NCI-H1092 (cell line): Measurements from ENCODE around the gene FEV.

Source experiments
- DNase-seq: peaks from one replicate; lab custom pipeline; 2025; lab: John Stamatoyannopoulos, UW

Gene FEV

DNA sequence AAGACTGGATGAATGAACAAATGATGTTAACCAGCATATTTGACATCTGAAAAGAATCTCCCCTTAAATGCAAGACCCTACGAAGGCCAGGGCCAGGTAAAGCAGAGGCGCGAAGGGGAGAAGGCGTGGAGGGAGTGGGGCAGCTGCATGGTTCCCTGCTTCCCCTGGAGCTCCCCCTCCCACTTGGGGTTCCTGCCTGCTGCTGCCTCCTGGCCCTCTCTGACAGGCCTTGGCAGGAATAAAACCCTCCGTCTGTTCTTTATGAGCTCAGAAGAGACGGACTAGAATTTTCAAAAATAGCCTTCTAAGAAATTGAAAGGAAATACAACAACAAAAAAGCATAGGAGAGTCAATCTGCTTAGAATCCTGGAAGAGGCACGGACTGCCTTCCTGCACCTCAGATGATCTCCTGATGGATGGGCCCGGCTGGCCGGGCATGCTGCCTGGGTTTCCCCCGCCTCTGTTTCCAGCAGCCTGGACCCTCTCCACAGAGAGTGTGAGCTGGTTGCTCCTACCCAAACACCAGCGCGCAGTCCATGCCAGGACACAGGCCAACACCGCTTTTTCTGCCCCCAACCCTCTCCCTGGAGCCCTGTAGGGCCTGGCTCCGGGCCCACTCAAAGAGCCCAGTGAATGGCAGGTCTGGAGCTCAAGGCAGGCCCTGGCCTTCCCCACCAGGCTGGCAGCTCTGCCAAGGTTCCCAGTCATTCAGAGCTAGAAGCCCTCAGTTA, 32.4 kb upstream of the FEV start:
- DNase-seq, result peak; percentile 48

- DNase-seq, result no peak
These were observed 31.7 kb upstream of the FEV start for GRCh38 chr2:219016721-219017120.

DNA sequence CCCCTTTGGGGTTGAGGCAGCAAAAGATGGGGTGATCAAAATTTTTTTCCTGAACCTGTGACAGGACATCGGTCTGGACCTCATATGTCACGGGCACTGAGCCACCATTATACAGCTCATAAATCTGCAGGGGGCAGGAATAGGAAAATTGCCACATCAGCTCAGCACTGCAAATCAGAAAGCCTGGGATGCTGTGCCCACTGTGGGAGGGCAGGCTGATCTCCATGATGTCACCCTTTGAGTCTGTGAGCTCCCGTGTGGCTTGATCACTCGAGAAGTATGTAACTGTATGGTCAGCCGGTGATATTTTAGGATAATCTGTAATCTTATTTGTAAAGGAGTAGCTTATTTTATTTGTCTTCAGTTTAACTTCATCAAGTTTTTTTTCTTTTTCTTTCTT, 25.9 kb upstream of the FEV start:
- no peak for DNase-seq

GRCh38 chr2:219010162-219010756, 25.3 kb upstream of the FEV start:
- no peak for DNase-seq

DNA sequence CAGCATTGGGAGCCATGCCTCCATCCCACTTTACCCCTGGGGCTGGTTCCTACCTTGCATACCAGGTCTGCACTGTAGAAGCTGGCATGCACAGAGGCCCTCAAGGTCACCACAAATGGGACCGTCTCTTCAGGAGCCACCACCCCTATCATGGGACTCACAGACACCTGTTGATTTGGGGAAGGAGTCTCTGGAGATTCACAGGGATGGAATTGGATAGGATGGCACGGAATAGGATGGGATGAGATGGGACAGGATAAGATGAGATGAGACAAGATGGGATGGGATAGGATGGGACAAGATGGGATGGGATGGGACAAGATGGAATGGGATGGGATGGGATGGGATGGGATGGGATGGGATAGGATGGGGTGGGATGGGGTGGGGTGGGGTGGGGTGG, 24.3 kb upstream of the FEV start:
- no peak for DNase-seq

DNA sequence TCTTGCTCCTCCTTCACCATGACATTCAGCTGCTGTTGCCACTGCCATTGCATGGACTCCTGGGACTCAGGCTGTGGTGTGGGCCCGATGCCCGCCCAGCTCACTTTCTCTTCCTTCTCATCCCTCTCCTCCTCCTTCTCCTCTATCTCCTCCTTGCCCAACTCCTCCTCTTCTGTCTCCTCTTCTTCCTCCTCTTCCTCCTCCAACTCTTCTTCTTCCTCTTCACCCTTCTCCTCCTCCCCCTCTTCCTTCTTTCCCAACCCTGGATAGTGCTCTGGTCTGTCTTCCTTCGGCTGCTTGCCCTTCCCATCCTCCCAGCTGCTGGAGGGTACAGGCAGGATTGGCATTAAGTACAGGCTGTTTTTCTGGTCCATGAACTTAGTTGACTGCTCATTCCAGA, 19.0 kb upstream of the FEV start:
- DNase-seq, result no peak

- no peak for DNase-seq
These were observed 18.3 kb upstream of the FEV start for GRCh38 chr2:219003267-219003634.

DNA sequence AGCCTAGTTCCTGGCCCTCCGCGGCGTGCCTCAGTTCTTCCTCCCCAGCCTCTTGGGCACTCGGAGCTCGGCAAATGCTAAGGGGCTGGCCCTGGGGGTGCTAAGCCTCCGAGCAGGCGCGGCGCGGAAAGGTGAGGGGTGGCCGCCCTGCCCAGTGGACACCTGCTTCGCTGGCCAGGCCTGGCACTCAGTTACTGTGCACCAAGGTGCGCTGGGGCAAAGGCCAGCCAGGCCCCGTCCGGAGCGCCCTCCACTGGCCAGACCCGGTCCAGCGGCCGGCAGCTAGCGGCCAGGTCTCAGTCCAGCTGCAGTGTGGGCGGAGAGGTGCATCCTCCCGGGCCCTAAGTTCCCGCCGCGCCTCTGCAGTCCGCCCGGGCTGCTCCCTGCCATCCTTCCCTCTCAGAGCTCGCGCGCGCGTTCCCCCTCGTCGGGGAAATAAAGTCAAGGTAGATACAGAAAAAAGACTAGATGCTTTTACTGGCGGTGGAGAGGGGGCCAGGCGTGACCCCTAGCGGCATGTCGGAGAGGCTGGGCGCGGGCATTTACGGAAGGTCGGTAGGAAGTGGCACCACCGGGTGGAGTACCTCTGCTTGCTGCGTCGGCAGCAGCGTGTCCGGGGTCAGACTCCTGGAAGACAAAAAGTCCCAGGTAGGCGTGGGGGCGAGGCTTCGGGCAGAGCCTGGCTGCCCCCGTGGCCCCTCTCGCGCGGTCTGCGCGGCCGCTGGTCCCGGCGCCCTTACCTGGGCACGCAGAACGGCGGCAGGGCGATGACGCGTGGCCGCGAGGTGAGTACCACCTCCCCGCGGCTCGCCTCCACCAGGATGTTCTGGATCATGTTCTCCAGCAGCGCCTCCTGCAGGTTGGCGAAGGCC, 17.6 kb upstream of the FEV start:
- DNase-seq, result peak; percentile 62

- DNase-seq, result peak; percentile 95
These were observed 16.8 kb upstream of the FEV start for GRCh38 chr2:219001577-219002394.

DNA sequence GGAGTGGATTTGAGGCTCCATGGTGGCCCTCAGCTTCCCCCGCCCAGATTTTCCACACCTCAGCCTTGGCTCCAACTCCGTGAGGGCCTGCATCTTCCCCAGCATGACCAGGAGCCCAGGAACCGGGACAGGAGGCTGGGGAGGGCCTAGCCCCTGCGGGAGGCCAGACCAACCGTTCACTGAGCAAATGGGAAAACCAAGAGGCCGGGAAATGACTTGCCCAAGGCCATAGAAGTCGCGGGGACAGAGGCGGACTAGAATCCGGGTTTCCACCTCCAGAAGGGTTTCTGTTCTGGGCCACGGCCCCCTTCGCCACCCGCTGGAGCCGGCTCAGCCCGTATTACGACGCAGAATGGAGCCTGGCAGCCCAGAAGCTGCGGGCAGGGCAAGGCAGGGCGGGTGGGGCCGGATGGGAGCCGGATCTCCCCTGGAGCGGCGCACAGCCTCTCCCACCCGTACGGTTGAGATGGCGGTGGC, 16.2 kb upstream of the FEV start:
- DNase-seq, result no peak

GRCh38 chr2:219000569-219000960, 15.6 kb upstream of the FEV start:
- DNase-seq, result no peak

DNA sequence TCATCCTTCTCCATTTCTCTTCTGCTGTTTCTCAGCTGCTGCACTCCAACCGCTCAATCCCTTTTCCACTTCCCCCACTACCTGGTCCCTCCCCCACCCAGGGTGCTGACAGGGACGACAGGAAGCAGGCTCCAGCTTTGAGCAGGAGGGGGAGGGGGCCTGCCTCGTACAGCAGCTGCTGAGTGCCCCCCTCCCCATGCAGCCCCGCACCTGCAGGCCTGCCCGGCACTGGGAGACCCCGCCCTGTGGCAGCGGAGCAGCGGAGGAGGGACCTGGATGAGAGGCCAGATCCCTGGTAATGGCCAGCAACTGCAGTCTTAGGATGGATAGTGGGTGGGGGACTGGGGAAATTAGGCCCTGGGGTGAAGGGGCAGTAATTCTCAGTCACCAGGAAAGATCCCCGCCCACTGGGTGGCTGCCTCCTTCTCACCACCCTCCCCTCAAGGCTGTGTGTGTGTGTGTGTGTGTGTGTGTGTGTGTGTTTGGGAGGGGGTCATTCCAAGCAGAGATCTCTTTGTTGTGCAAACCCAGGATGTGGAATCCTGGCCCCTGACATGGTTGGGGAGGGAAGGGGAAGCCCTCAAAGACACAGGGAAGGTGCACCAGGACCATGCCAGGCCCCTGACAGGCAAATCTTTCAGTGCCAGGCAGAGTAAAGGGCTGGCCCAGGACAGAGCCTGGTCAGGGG, 15.0 kb upstream of the FEV start:
- peak; percentile 74 for DNase-seq

DNA sequence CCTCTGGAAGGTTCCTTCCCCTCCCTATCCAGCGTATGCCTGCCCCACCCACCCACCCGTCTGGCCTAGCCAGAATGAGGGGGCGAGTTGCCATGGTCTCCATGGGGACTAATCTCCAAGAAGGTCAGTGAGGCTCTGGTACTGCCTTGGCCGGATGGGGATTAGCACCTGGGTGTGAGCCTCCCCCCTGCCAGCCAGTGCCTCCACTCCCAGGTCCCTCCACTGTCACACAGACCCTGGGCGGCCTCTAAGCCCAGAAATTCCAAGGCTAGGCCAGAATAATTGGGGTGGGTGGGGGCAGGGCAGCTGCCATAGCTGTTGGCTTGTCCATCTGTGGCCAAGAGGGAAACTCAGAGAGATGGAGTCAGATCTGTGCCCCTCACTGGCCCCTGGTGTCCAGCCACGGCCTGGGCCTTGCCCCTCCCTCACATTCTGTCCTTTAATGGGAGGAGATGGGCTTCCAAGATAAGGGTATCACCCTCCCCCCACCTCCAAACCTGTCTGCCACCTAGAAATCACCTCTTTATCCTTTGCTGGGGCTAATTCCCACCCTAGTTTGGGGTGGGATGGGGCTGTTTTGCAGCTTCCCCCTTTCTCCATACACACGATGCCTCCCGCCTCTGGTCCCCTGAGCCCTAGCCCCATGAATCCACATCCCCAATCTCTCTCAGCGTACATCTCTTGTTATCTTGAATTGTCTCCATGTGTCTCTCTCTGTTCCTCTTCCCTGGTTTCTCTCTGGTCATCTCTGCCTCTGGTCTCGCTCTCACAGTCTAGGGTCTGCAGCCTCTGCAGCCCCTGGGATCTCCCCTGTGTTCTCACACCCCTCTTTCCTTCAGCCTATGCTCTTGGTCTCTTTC, 14.3 kb upstream of the FEV start:
- DNase-seq, result no peak

- peak; percentile 34 for DNase-seq
These were observed 13.5 kb upstream of the FEV start for GRCh38 chr2:218998414-218999002.

- DNase-seq, result peak; percentile 45
These were observed 12.7 kb upstream of the FEV start for GRCh38 chr2:218997731-218998130.

DNA sequence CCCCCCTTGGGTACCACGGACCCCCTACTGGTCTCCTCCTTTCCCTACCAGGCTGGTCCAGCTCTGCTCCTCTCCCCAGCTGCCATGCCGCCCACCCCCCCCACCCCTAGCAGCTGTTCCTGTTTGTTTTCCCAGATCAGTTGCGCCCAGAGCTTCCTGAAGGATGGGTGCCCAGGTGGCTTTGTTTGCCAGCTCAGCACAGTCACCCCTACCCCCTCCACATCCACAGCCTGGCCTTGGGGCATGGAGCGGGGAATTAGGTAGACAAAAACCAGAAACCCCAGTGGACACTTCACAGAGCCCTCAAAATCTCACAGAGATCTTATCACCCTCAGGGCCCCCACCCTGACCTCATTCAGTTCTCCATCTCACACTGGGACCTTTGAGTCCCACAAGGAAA, 12.0 kb upstream of the FEV start:
- DNase-seq, result peak; percentile 82

GRCh38 chr2:218995972-218996711, 11.2 kb upstream of the FEV start:
- DNase-seq, result peak; percentile 84

GRCh38 chr2:218995561-218995960, 10.6 kb upstream of the FEV start:
- no peak for DNase-seq
